COLO668 (cell line): ENCODE measurements around the gene BLVRA.
"Not testable (repeated sequence)": the region's sequence is repeated elsewhere in the genome, so short reads cannot be mapped to it uniquely, and the experiment has no call there.

ENCODE experiments used
- DNase-seq: peaks from one replicate; lab custom pipeline; 2025; ENCODE audit not compliant: unreplicated experiment; lab: John Stamatoyannopoulos, UW

BLVRA gene

GRCh38 chr7:43768887-43769272 lies 10.4 kb downstream of the BLVRA start:
- no peak for DNase-seq

GRCh38 chr7:43769281-43769680 lies 10.8 kb downstream of the BLVRA start:
- DNase-seq, result no peak

DNA sequence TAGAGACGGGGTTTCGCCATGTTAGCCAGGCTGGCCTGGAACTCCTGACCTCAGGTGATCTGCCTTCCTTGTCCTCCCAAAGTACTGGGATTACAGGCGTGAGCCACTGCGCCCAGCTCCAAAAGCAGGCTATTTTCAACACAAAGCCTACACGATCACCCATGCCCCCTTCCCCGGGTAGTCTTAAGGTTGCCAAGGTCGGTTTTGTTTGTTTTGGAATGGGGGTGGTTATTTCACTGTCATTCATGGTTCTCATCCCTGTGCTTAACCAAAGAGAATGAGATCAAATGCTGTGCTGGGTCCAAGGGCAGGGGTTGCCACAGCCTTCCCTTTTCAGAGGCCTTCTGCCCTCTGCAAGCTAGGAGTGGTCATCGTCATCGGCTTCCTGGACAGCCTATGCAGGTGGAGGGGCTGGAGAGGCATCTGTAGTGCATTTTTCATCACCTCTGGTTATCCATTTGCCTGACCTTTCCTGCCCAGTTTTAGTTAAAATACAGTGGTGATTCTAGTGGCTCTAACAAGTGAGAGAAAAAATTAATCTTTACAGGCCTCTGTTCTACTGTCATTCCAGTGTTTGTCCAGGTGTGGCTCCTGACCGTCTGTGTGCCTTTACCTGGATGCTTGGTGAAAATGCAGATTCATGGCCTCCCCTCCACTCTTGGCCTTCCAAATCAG lies 11.4 kb downstream of the BLVRA start:
- no peak for DNase-seq

DNA sequence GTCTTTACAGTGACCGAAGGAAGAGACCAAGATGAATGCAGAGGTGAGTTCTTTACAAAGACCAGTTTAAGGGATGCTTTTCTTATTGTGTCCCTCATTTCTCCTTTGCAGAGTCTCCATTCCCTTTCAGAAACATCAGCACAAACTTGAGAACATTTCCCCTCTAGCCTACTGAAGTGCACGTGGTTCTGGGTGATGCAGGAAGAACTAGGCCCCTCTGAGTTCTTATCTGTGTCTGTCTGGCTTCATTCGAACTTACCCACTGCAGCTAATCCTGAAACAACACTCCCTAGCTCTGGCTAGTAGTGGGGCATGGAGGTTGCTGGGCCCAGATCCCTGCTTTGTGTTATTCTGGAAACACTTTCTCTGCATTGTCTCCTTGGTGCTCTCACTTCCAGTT lies 12.6 kb downstream of the BLVRA start:
- DNase-seq, result no peak

GRCh38 chr7:43771573-43771972 lies 13.1 kb downstream of the BLVRA start:
- no peak for DNase-seq

- not testable (repeated sequence) for DNase-seq
Measured at GRCh38 chr7:43773268-43773667, 14.8 kb downstream of the BLVRA start.

DNA sequence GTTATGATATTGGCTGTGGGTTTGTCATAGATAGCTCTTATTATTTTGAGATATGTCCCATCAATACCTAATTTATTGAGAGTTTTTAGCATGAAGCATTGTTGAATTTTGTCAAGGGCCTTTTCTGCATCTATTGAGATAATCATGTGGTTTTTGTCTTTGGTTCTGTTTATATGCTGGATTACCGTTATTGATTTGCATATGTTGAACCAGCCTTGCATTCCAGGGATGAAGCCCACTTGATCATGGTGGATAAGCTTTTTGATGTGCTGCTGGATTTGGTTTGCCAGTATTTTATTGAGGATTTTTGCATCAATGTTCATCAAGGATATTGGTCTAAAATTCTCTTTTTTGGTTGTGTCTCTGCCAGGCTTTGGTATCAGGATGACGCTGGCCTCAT lies 16.8 kb downstream of the BLVRA start:
- not testable (repeated sequence) for DNase-seq

DNA sequence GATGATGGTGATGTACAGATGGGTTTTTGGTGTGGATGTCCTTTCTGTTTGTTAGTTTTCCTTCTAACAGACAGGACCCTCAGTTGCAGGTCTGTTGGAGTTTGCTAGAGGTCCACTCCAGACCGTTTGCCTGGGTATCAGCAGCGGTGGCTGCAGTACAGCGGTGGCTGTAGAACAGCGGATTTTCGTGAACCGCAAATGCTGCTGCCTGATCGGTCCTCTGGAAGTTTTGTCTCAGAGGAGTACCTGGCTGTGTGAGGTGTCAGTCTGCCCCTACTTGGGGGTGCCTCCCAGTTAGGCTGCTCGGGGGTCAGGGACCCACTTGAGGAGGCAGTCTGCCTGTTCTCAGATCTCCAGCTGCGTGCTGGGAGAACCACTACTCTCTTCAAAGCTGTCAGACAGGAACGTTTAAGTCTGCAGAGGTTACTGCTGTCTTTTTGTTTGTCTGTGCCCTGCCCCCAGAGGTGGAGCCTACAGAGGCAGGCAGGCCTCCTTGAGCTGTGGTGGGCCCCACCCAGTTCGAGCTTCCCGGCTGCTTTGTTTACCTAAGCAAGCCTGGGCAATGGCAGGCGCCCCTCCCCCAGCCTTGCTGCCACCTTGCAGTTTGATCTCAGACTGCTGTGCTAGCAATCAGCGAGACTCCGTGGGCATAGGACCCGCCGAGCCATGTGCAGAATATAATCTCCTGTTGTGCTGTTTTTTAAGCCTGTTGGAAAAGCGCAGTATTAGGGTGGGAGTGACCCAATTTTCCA lies 20.0 kb downstream of the BLVRA start:
- DNase-seq, result not testable (repeated sequence)

DNA sequence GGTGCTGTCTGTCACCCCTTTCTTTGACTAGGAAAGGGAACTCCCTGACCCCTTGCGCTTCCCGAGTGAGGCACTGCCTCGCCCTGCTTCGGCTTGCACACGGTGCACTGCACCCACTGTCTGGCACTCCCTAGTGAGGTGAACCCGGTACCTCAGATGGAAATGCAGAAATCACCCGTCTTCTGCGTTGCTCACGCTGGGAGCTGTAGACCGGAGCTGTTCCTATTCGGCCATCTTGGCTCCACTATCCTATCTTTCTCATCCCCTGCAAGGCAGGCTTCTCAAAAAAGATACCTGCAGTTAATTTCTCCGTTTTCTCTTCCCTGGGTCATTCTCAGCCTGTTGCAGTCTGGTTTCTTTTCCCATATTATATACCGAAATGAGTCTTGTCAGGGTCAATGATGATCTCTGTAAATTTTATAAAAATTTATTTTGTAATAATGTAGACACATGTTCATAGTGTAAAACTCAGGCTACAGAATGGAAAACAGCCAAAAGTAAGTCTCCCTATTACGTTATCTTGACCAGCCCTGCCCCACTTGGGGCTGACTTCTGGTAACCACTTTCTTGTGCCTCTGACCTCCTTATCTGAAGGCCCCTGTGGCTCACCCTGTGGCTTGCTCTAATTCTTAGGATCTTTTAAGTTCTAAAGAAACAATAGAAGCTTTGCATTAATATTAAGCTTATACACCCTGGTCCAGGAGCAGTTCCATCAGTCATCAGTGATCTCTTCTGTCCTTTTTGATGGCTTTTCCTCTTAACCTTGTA lies 20.7 kb downstream of the BLVRA start:
- no peak for DNase-seq

GRCh38 chr7:43781726-43782607 lies 23.5 kb downstream of the BLVRA start:
- no peak for DNase-seq

GRCh38 chr7:43782768-43783555 lies 24.5 kb downstream of the BLVRA start:
- no peak for DNase-seq

- DNase-seq, result no peak
Measured at GRCh38 chr7:43784030-43784584, 25.6 kb downstream of the BLVRA start.

GRCh38 chr7:43784585-43785087 lies 26.2 kb downstream of the BLVRA start:
- DNase-seq, result not testable (repeated sequence)

GRCh38 chr7:43785420-43785819 lies 26.9 kb downstream of the BLVRA start:
- DNase-seq, result no peak

DNA sequence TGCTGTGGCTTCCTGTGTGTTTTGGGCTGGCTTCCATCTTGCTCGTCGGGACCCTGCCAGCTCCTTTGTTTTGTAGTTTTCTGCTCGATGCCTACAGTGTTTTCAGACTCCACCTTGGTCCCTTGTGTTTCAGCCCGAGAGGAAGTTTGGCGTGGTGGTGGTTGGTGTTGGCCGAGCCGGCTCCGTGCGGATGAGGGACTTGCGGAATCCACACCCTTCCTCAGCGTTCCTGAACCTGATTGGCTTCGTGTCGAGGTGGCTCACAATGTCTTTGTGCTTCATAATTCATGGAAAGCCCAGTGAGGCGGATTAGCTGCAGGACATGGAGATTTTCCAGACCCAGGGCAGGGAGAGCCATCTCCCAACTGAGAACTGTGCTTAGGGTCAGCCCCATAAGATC lies 29.3 kb downstream of the BLVRA start:
- DNase-seq, result no peak

GRCh38 chr7:43790006-43790405 lies 31.5 kb downstream of the BLVRA start:
- no peak for DNase-seq

- DNase-seq, result no peak
Measured at GRCh38 chr7:43790834-43791233, 32.4 kb downstream of the BLVRA start.

- no peak for DNase-seq
Measured at GRCh38 chr7:43791665-43792064, 33.2 kb downstream of the BLVRA start.

- no peak for DNase-seq
Measured at GRCh38 chr7:43792471-43793150, 34.1 kb downstream of the BLVRA start.
